WTC11 (cell line): ENCODE results near the gene ABCC11.

ENCODE experiments used
- ARID4B ChIP-seq: sonication (generic); formaldehyde crosslinking; IDR thresholded peaks from 2 replicates; pipeline ENCODE4 v1.8.0; 2023; ENCODE audit warnings: missing genetic modification reagents, mild to moderate bottlenecking, borderline replicate concordance
- ATF2 ChIP-seq: sonication (generic); formaldehyde crosslinking; IDR thresholded peaks from 2 replicates; pipeline ENCODE4 v1.8.1; 2022; ENCODE audit warnings: low read depth, missing genetic modification reagents, borderline replicate concordance
- ATF3 ChIP-seq: sonication (generic); formaldehyde crosslinking; conservative IDR thresholded peaks from 2 replicates; pipeline ENCODE4 v1.8.1; 2022; ENCODE audit warnings: mild to moderate bottlenecking, missing genetic modification reagents
- CTCF ChIP-seq: fragments of 200-600 bp; IDR thresholded peaks from 2 replicates; pipeline ENCODE4 v1.8.0; 2022; ENCODE audit warnings: antibody characterized with exemption
- ESRRA ChIP-seq: sonication (generic); formaldehyde crosslinking; IDR thresholded peaks from 2 replicates; pipeline ENCODE4 v1.8.1; 2022; ENCODE audit warnings: mild to moderate bottlenecking, missing genetic modification reagents, borderline replicate concordance
- FOXP1 ChIP-seq: sonication (generic); formaldehyde crosslinking; IDR thresholded peaks from 2 replicates; pipeline ENCODE4 v1.8.0; 2022; ENCODE audit warnings: missing genetic modification reagents, mild to moderate bottlenecking, moderate library complexity, borderline replicate concordance
- MAX ChIP-seq: sonication (generic); formaldehyde crosslinking; IDR thresholded peaks from 2 replicates; pipeline ENCODE4 v1.8.0; 2022; ENCODE audit warnings: mild to moderate bottlenecking, missing genetic modification reagents
- MLX ChIP-seq: sonication (generic); formaldehyde crosslinking; IDR thresholded peaks from 2 replicates; pipeline ENCODE4 v1.8.1; 2023; ENCODE audit warnings: mild to moderate bottlenecking, missing genetic modification reagents, moderate library complexity
- NR2C2 ChIP-seq: sonication (generic); formaldehyde crosslinking; IDR thresholded peaks from 2 replicates; pipeline ENCODE4 v1.8.0; 2022; ENCODE audit warnings: mild to moderate bottlenecking, missing genetic modification reagents
- TCF7 ChIP-seq: sonication (generic); formaldehyde crosslinking; IDR thresholded peaks from 2 replicates; pipeline ENCODE4 v1.8.0; 2022; ENCODE audit warnings: mild to moderate bottlenecking, low read depth, missing genetic modification reagents, moderate library complexity
- ZBTB43 ChIP-seq: sonication (generic); formaldehyde crosslinking; IDR thresholded peaks from 2 replicates; pipeline ENCODE4 v1.8.1; 2023; ENCODE audit warnings: mild to moderate bottlenecking, missing genetic modification reagents
- ZNF121 ChIP-seq: sonication (generic); formaldehyde crosslinking; IDR thresholded peaks from 2 replicates; pipeline ENCODE4 v1.8.0; 2023; ENCODE audit warnings: missing genetic modification reagents
- ZNF219 ChIP-seq: sonication (generic); formaldehyde crosslinking; IDR thresholded peaks from 2 replicates; pipeline ENCODE4 v1.8.0; 2023; ENCODE audit warnings: missing genetic modification reagents, mild to moderate bottlenecking, borderline replicate concordance

GRCh38 chr16:48252013-48252412 lies 4.7 kb upstream of the ABCC11 start:
- no peak for TF ChIP-seq CTCF
- no peak for TF ChIP-seq FOXP1
- TF ChIP-seq ZNF219 (CRISPR knock-in tag), result no peak
- no peak for TF ChIP-seq ATF3
- TF ChIP-seq NR2C2 (CRISPR knock-in tag), result no peak
- no peak for TF ChIP-seq MLX (CRISPR knock-in tag)
- no peak for TF ChIP-seq ZBTB43 (CRISPR knock-in tag)
- no peak for TF ChIP-seq ARID4B
- no peak for TF ChIP-seq ESRRA (CRISPR knock-in tag)
- no peak for TF ChIP-seq MAX (CRISPR knock-in tag)
- TF ChIP-seq TCF7 (CRISPR knock-in tag), result no peak
- TF ChIP-seq ZNF121 (CRISPR knock-in tag), result no peak
- TF ChIP-seq ATF2 (CRISPR knock-in tag), result no peak
